ENCODE results near the gene RREB1.

The RREB1 gene

GRCh38 chr6:7161253-7161623 is 53.5 kb downstream of the RREB1 start:
- DNase-seq (ENCODE audit: low read depth, low spot score), result no peak

DNA sequence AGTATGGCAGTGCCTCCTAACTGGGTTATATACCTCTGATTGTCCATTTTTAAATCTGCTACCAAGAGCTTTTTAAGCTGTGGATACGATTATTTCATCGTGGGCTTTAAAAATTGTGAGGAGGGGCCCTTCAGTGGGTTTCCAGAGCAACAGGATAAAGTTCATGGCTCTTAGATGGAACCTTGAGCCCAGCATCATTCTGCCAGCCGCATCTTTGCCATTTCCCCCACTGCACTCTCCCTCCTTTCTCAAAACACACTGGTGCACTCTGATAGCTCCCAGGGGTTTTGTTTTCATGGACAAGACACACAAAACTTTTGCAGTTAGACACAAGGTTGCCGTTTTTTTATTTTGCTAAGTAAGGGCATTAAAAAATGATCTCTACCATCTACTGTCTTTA is 54.1 kb downstream of the RREB1 start:
- no peak for DNase-seq (ENCODE audit: low read depth, low spot score)

GRCh38 chr6:7163661-7164071 is 55.9 kb downstream of the RREB1 start:
- no peak for DNase-seq (ENCODE audit: low read depth, low spot score)

DNA sequence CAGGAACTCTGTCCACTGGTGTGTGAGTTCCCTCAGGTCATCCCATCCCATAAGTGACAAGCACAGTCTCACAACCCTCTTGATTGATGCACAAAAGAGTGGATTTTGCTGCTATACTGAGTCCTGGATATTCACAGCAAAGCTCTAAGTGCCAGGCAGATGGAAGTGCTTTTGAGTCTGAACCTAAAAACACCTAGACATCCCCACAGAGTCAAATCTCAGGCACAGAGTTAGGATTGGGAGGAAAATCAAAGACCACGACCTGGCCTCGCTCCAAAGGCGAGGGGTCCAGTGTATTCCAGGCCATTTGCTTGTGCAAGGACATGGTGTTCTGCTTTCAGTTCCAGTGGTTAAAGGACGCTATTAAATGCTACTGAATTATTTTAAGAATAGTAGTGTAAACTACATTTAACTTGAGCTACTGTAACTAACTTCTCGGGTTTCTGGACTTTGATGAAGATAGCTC is 56.8 kb downstream of the RREB1 start:
- DNase-seq (ENCODE audit: low read depth, low spot score), result no peak

- DNase-seq (ENCODE audit: low read depth, low spot score), result no peak
These were observed 57.5 kb downstream of the RREB1 start for GRCh38 chr6:7165002-7165889.

DNA sequence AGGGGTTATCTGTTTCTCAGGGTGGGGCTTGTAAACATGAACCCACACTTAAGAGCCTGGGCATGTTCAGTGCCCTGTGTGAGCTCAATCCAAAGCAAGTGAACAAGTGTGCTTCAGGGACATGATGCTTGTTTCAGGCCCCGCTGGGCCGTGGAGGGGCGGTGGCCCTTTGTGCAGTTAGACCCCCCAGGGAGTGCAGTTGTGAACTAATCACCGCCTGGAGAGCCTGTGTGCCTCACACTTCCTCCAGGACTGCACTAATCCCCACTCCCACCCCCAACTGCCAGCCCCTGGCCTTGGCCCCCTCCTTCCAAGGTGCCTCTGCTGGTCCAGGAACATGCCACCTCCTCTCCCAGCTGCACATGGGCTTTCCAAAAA is 58.1 kb downstream of the RREB1 start:
- no peak for DNase-seq (ENCODE audit: low read depth, low spot score)

GRCh38 chr6:7166410-7167293 is 58.9 kb downstream of the RREB1 start:
- no peak for DNase-seq (ENCODE audit: low read depth, low spot score)

DNA sequence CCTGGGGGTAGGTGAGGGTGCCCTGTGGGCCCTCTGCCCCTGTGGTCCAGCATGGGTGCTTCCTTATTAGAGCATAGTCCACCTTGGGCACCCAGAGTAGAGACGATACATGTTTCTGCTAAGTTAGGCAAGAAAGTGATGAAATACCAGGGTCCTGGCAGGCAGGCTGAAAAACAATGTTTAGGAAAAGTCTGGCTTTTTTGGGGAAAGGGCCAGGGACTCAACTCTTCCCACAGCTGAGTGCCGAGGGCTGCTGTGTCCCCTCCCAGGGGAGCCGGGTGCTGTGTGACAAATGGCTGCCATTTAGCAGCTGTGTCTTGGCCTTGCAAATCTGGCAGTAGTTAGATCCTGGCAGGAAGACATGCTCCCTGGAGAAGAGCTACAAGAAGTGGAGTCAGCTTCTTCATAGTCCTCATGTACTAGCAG is 61.5 kb downstream of the RREB1 start:
- DNase-seq (ENCODE audit: low read depth, low spot score), result no peak

DNA sequence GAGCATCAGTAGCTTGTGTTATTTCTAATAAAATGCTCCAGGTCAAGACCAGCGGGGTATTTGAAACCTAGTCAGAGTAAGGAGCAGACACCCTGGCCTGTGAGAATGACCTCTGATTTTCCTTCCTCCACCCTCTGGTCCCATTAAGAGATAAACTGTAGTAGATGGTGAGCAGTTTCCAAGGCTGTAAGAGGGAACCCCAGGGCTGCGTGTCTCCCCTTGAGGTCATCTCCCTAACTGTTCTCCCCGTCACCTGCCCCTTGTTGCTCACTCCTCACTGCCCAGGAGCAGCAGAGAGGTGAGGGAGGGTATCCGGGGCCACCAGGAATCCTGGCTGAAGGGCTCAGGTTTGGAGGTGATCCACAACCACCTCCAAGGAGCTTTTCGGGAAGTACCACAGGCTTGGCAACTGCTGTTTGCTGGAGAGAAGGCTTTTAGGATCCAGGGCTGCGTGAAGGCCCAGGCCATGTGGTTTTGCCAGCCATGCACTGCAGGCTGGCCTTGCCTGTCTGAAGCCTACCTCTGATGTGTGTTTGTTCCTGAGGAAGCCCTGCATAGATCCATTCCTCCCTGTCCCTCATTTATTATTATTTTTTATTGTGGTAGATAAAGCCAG is 62.5 kb downstream of the RREB1 start:
- DNase-seq (ENCODE audit: low read depth, low spot score), result no peak

DNA sequence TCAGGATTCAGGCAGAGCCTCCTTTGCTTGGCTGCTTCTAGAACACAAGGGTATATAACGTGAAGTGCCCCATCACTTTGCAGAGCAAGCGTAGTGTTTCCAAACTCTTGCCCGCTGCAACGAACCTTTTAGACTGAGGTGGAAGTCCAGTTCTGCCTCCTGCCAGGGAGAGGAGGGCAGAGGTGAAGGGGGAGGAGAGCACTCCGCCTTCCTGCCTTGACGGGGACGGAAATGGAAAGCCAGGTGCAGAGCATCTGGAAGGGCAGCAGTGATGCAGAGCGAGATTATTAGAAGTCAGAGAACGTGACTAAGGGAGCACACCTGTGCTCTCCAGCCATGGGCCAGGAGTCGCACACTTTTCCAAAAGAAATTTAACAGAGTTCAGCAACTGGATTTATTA is 63.4 kb downstream of the RREB1 start:
- DNase-seq (ENCODE audit: low read depth, low spot score), result no peak

GRCh38 chr6:7171733-7172132 is 64.0 kb downstream of the RREB1 start:
- no peak for DNase-seq (ENCODE audit: low read depth, low spot score)

DNA sequence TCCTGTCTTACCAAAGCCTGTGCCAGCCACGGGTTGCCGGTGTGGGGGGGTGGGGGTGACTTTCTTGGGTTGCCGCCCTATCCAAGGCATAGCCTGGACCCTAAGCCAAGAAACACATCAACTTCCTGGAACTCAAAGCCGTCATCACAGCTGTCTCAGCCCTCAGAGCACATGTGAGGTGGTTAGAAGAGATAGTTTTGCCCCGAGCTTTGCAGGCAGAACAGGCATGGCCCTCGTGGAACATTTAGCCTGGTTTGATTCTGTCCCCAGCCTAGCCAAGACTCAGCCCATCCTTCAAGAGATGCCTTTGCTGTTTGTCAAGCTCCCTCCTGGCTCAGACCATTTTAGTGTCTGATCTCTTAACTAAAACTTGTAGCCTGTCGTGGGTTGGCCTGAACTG is 64.9 kb downstream of the RREB1 start:
- DNase-seq (ENCODE audit: low read depth, low spot score), result no peak

GRCh38 chr6:7173843-7174503 is 66.2 kb downstream of the RREB1 start:
- DNase-seq (ENCODE audit: low read depth, low spot score), result peak; percentile 96

DNA sequence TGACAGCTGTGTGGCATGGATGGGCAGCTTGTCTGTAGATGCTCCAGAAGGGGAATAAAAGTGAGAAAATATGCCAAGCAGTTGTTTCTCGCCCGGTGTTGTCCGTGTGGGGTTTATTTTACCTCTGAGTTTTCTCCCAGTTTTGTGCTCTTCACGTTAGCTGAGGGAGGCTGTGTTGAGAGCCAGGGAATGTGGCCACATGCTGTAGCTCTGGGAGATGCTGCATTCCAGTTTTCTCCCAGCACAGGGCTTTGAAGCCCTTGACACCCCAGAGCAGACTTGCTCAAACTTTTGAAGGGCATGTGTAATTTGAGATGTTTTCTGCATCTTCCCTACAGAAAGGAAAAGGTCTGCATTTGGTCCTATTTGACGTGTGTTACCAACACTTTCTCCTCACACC is 67.7 kb downstream of the RREB1 start:
- DNase-seq (ENCODE audit: low read depth, low spot score), result no peak

DNA sequence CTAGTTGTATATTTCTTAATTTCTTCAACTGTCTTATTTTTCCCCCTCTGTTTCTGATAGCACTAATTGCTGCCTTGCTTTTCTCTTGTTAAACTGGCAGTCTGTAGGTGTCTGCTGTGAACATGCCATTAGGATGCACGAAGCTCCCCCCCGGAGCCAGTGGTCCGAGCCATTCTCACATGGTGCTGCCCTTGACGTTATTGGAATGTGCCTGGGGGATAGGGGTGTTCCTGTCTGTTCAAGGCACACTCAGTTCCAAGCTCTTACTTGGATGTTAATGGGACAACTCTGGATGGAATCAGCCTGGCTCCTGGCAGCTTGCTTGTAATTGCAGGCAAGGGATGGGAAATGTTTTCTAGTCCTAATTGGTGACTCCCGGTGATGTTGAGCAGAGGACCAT is 68.4 kb downstream of the RREB1 start:
- peak; percentile 91 for DNase-seq (ENCODE audit: low read depth, low spot score)

DNA sequence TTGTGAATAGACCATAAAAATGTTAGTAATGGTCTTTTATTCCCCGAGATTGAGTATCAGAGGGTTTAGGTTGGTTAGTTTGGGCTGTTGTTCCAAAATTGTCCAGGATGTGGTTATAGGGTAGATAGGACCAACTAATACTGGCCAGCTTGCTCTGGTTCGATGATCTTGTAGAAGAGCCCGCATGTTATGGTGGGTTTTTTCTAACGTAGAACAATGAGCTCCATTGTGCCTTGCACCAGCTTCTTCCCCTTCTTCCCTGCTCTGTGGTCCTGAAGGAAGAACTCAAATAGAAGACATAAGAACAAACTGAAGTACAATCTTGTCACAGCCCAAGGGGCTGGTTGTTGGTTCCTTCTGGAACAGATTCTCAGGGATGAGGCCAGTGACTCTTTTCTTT is 70.5 kb downstream of the RREB1 start:
- DNase-seq (ENCODE audit: low read depth, low spot score), result no peak

GRCh38 chr6:7180751-7181150 is 73.0 kb downstream of the RREB1 start:
- DNase-seq (ENCODE audit: low read depth, low spot score), result no peak

DNA sequence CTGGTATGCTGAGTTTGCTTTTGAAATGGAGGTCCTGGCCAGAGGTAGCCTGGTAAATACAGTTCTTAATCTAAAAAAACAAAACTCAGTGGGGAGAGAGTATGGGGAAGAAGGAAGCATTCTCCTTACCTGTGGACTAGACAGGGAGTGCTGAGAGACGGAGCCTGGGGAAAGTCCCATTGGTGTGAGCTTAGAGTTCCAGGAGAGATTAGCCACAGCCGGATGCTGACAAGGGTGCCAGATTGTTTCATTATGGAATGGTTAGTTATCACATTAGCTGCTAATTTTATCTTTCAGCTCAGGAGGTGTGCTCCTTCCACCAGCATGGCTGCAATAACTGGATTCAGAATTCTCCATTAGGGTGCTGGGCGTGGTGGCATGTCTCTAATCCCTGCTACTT is 75.9 kb downstream of the RREB1 start:
- DNase-seq (ENCODE audit: low read depth, low spot score), result no peak

DNA sequence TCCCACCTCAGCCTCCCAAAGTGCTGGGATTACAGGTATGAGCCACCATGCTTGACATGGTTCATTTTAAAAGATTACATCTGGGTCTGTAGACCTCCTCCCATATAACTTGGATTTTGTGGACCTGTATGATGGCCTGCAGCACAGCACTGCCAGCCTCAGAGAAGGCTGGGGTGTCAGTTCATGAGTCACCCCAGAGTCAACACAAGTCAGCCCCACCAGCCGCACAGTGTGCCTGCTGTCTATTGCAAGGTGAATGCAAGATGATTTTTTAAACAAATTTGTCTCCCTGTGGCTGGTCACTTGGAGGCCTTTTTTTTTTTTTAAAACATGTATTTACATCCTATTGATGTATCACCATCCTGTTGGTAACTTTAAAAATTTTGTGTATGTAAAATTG is 76.7 kb downstream of the RREB1 start:
- no peak for DNase-seq (ENCODE audit: low read depth, low spot score)

DNA sequence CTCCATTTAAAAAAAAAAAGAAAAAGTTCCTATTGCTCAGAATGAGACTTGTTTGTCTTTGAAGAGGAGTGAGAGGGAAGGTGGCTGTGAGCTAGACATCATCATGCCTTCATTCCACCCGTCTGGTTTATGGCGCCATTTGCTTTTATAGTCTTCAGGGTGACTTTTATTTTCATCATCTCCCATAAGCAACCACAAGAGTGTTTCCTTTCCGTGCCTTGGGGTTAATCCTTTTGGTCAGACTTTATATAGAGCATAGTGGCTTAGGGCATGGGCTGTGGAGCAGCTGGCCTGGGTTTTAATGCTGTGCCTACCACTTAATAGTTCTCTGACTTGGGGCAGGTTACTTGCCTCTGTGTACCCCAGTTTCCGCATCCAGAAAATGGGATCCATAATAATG is 77.8 kb downstream of the RREB1 start:
- DNase-seq (ENCODE audit: low read depth, low spot score), result no peak

- no peak for DNase-seq (ENCODE audit: low read depth, low spot score)
These were observed 80.7 kb downstream of the RREB1 start for GRCh38 chr6:7188492-7188891.
